CD4-positive, alpha-beta memory T cell (primary cell): ENCODE results near the gene ARHGAP12. TPM values are rescaled to one million over a fixed set of nuclear protein-coding genes. Genes with fewer than 3 reads are reported as not detected.

ENCODE experiments used
- CTCF ChIA-PET: fragments of 350-600 bp; sonication (Branson Sonifier 250); formaldehyde crosslinking; loops from one replicate; lab custom pipeline; 2021; ENCODE audit warnings: inconsistent platforms; ENCODE audit not compliant: partially characterized antibody; lab: Charles Lee
- POLR2A ChIA-PET: fragments of 350-600 bp; sonication (Branson Sonifier 250); formaldehyde crosslinking; loops from one replicate; lab custom pipeline; 2021; ENCODE audit not compliant: partially characterized antibody; lab: Charles Lee
- DNase-seq, 5 donors: peaks; one replicate each; pipeline versions ENCODE4 v3.0.0 to v3.0.0-alpha.2; 2020 to 2022; ENCODE audit warnings: mixed read lengths in 1 of 5
- H3K27ac ChIP-seq: one replicate; pipeline ENCODE4 v1.7.0; 2013; ENCODE audit warnings: low read depth, low read length
- H3K27me3 ChIP-seq: 2 replicates; pipeline ENCODE4 v1.7.0; 2013; ENCODE audit warnings: mild to moderate bottlenecking, low read length, moderate library complexity; ENCODE audit not compliant: insufficient read depth
- H3K36me3 ChIP-seq: 2 replicates; pipeline ENCODE4 v1.7.0; 2013; ENCODE audit warnings: mild to moderate bottlenecking, low read length, moderate library complexity; ENCODE audit not compliant: insufficient read depth
- H3K4me1 ChIP-seq: 2 replicates; pipeline ENCODE4 v1.7.0; 2013; ENCODE audit warnings: mild to moderate bottlenecking, low read length, moderate library complexity; ENCODE audit not compliant: insufficient read depth
- H3K4me3 ChIP-seq, 2 donors: one replicate each; pipeline ENCODE4 v1.7.0; 2013; ENCODE audit warnings: low read length in 2 of 2, mild to moderate bottlenecking in 1 of 2
- H3K9me3 ChIP-seq, 2 donors: one replicate each; pipeline ENCODE4 v1.7.0; 2013; ENCODE audit warnings: low read length in 2 of 2, control low read depth in 1 of 2; ENCODE audit not compliant: control insufficient read depth in 1 of 2
- H3K27ac Mint-ChIP-seq, 7 donors: one replicate each; pipeline ENCODE4 v1.8.0; 2020 to 2021; ENCODE audit warnings: mixed read lengths in 7 of 7, mild to moderate bottlenecking in 6 of 7, inconsistent platforms in 3 of 7, moderate library complexity in 3 of 7
- H3K27me3 Mint-ChIP-seq, 2 donors: one replicate each; pipeline ENCODE4 v1.8.0; 2020 to 2021; ENCODE audit warnings: mixed read lengths in 2 of 2
- H3K36me3 Mint-ChIP-seq, 2 donors: one replicate each; pipeline ENCODE4 v1.8.0; 2020 to 2021; ENCODE audit warnings: mixed read lengths in 2 of 2, inconsistent platforms in 1 of 2, mild to moderate bottlenecking in 1 of 2
- H3K4me1 Mint-ChIP-seq, 4 donors: one replicate each; pipeline ENCODE4 v1.8.0; 2020 to 2021; ENCODE audit warnings: mixed read lengths in 4 of 4, mild to moderate bottlenecking in 1 of 4
- H3K4me3 Mint-ChIP-seq, 8 donors: one replicate each; pipeline ENCODE4 v1.8.0; 2020 to 2021; ENCODE audit warnings: mixed read lengths in 8 of 8, mild to moderate bottlenecking in 7 of 8, moderate library complexity in 6 of 8, inconsistent platforms in 3 of 8
- H3K9me3 Mint-ChIP-seq, 8 donors: one replicate each; pipeline ENCODE4 v1.8.0; 2020 to 2021; ENCODE audit warnings: mixed read lengths in 8 of 8, mild to moderate bottlenecking in 5 of 8, inconsistent platforms in 3 of 8, moderate library complexity in 1 of 8
- intact Hi-C: fragments of 100-400 bp; cut with micrococcal nuclease; formaldehyde crosslinking; loops from one replicate; pipeline ENCODE4 v1.15.1; 2023
- polyA plus RNA-seq, 2 donors: library from polyadenylated mRNA; unstranded; fragments of 300-500 nt; fragmentation: Illumina TruSeq; gene quantifications; one replicate each; pipeline ENCODE4 v1.2.3, GENCODE V29; 2021
- total RNA-seq, 2 experiments: library from RNA; stranded (reverse); gene quantifications; one replicate each; pipeline ENCODE4 v1.2.3, GENCODE V29; 2021

ARHGAP12 gene
- total and polyA plus RNA-seq, 4 experiments from 2014 or later = 9.6 to 31.2 (median 21.5) TPM

GRCh38 chr10:31884386-31884785 lies 44.2 kb downstream of the ARHGAP12 start:
- intact Hi-C loops = no loop called here
- ChIA-PET CTCF (no interaction called here), POLR2A (no interaction called here)
- no peak overlapping the region for H3K27ac ChIP-seq
- Mint-ChIP-seq H3K9me3 (no peaks in the 10 kb centered on the region), H3K27ac (no peak overlapping the region), H3K36me3 (peaks cover 12% of the 10 kb centered on the region in 2 donors), H3K4me3 (no peak overlapping the region), H3K4me1 (peaks cover 16 to 31% (median 19%) of the 10 kb centered on the region in 4 donors), H3K27me3 (no peaks in the 10 kb centered on the region)
- no peak overlapping the region for H3K4me3 ChIP-seq
- no peaks in the 10 kb centered on the region for H3K4me1 ChIP-seq
- no peaks in the 10 kb centered on the region for H3K9me3 ChIP-seq
- no peaks in the 10 kb centered on the region for H3K36me3 ChIP-seq
- no peaks in the 10 kb centered on the region for H3K27me3 ChIP-seq
- DNase-seq = no peak

GRCh38 chr10:31883397-31883796 lies 45.2 kb downstream of the ARHGAP12 start:
- no peaks in the 10 kb centered on the region for H3K27me3 Mint-ChIP-seq
- H3K4me1 Mint-ChIP-seq = peaks cover 17 to 29% (median 19%) of the 10 kb centered on the region in 4 donors
- no peak overlapping the region for H3K27ac ChIP-seq
- H3K36me3 ChIP-seq = no peaks in the 10 kb centered on the region
- H3K9me3 Mint-ChIP-seq = no peaks in the 10 kb centered on the region
- H3K27ac Mint-ChIP-seq = no peak overlapping the region
- no peak for DNase-seq
- H3K4me3 ChIP-seq = no peak overlapping the region
- no peaks in the 10 kb centered on the region for H3K9me3 ChIP-seq
- H3K27me3 ChIP-seq = no peaks in the 10 kb centered on the region
- H3K4me3 Mint-ChIP-seq = no peak overlapping the region
- H3K36me3 Mint-ChIP-seq = peaks cover 8 to 11% of the 10 kb centered on the region in 2 donors
- POLR2A ChIA-PET = no interaction called here
- CTCF ChIA-PET = interaction anchor here (0.6 kb wide), 1 partner anchor 22 kb away, joined by 3 read pairs; no protein-coding TSS in a partner anchor
- intact Hi-C loops = no loop called here
- no peaks in the 10 kb centered on the region for H3K4me1 ChIP-seq

GRCh38 chr10:31878486-31878885 lies 50.1 kb downstream of the ARHGAP12 start:
- no peaks in the 10 kb centered on the region for H3K36me3 ChIP-seq
- Mint-ChIP-seq H3K27ac (no peak overlapping the region), H3K9me3 (no peaks in the 10 kb centered on the region), H3K4me3 (no peak overlapping the region), H3K4me1 (peaks cover 17 to 26% (median 22%) of the 10 kb centered on the region in 4 donors), H3K27me3 (no peaks in the 10 kb centered on the region), H3K36me3 (peaks cover 2 to 6% of the 10 kb centered on the region in 2 donors)
- H3K9me3 ChIP-seq = no peaks in the 10 kb centered on the region
- ChIA-PET POLR2A (no interaction called here), CTCF (no interaction called here)
- no peak overlapping the region for H3K4me3 ChIP-seq
- no peak overlapping the region for H3K27ac ChIP-seq
- peaks cover 6% of the 10 kb centered on the region for H3K4me1 ChIP-seq
- H3K27me3 ChIP-seq = no peaks in the 10 kb centered on the region
- no peak for DNase-seq
- intact Hi-C loops = no loop called here

GRCh38 chr10:31876652-31877352 lies 51.8 kb downstream of the ARHGAP12 start:
- Mint-ChIP-seq H3K27ac (peak overlapping the region in 4 of 7 donors; percentile 7 to 33 (median 16)), H3K4me3 (peak overlapping the region in 6 of 8 donors; percentile 4 to 60 (median 49)), H3K4me1 (peaks cover 15 to 28% (median 22%) of the 10 kb centered on the region in 4 donors), H3K9me3 (no peaks in the 10 kb centered on the region), H3K27me3 (no peaks in the 10 kb centered on the region), H3K36me3 (peaks cover 2 to 6% of the 10 kb centered on the region in 2 donors)
- DNase-seq = no peak
- CTCF ChIA-PET = no interaction called here
- POLR2A ChIA-PET = no interaction called here
- Histone ChIP-seq H3K27me3 (no peaks in the 10 kb centered on the region), H3K4me1 (peaks cover 6% of the 10 kb centered on the region), H3K9me3 (no peaks in the 10 kb centered on the region), H3K27ac (no peak overlapping the region), H3K4me3 (no peak overlapping the region), H3K36me3 (no peaks in the 10 kb centered on the region)
- intact Hi-C loops = no loop called here

- Mint-ChIP-seq H3K9me3 (no peaks in the 10 kb centered on the region), H3K27ac (no peak overlapping the region), H3K4me3 (no peak overlapping the region), H3K36me3 (peaks cover 2 to 6% of the 10 kb centered on the region in 2 donors), H3K27me3 (no peaks in the 10 kb centered on the region), H3K4me1 (peaks cover 14 to 28% (median 21%) of the 10 kb centered on the region in 4 donors)
- ChIA-PET CTCF (no interaction called here), POLR2A (interaction anchor here (0.7 kb wide), 1 partner anchor 516 kb away, joined by 3 read pairs; no protein-coding TSS in a partner anchor)
- DNase-seq = no peak
- intact Hi-C loops = no loop called here
- H3K27ac ChIP-seq = no peak overlapping the region
- H3K9me3 ChIP-seq = no peaks in the 10 kb centered on the region
- H3K4me3 ChIP-seq = no peak overlapping the region
- H3K27me3 ChIP-seq = no peaks in the 10 kb centered on the region
- no peaks in the 10 kb centered on the region for H3K36me3 ChIP-seq
- H3K4me1 ChIP-seq = peaks cover 6% of the 10 kb centered on the region
Observed at GRCh38 chr10:31875608-31876007, 53.0 kb downstream of the ARHGAP12 start.

GRCh38 chr10:31873724-31874123 lies 54.9 kb downstream of the ARHGAP12 start:
- H3K4me3 ChIP-seq = no peak overlapping the region
- no peak overlapping the region for H3K4me3 Mint-ChIP-seq
- no peak for DNase-seq
- H3K27me3 ChIP-seq = no peaks in the 10 kb centered on the region
- ChIA-PET CTCF (interaction anchor here (1.5 kb wide), 1 partner anchor 12 kb away, joined by 5 read pairs; no protein-coding TSS in a partner anchor), POLR2A (no interaction called here)
- H3K27ac Mint-ChIP-seq = no peak overlapping the region
- intact Hi-C loops = no loop called here
- H3K4me1 Mint-ChIP-seq = peaks cover 12 to 23% (median 19%) of the 10 kb centered on the region in 4 donors
- H3K27ac ChIP-seq = no peak overlapping the region
- no peaks in the 10 kb centered on the region for H3K9me3 Mint-ChIP-seq
- H3K9me3 ChIP-seq = no peaks in the 10 kb centered on the region
- no peaks in the 10 kb centered on the region for H3K27me3 Mint-ChIP-seq
- H3K4me1 ChIP-seq = peaks cover 6% of the 10 kb centered on the region
- no peaks in the 10 kb centered on the region for H3K36me3 ChIP-seq
- H3K36me3 Mint-ChIP-seq = peaks cover 2 to 6% of the 10 kb centered on the region in 2 donors

GRCh38 chr10:31871266-31872065 lies 57.2 kb downstream of the ARHGAP12 start:
- Mint-ChIP-seq H3K9me3 (no peaks in the 10 kb centered on the region), H3K27ac (no peak overlapping the region), H3K4me1 (peaks cover 3 to 17% (median 6%) of the 10 kb centered on the region in 4 donors), H3K36me3 (peaks cover 0 to 2% of the 10 kb centered on the region in 2 donors), H3K27me3 (no peaks in the 10 kb centered on the region), H3K4me3 (no peak overlapping the region)
- no peak for DNase-seq
- intact Hi-C loops = no loop called here
- POLR2A ChIA-PET = no interaction called here
- Histone ChIP-seq H3K9me3 (no peaks in the 10 kb centered on the region), H3K27me3 (no peaks in the 10 kb centered on the region), H3K36me3 (no peaks in the 10 kb centered on the region), H3K4me3 (no peak overlapping the region), H3K4me1 (peaks cover under 1% of the 10 kb centered on the region), H3K27ac (no peak overlapping the region)
- CTCF ChIA-PET = interaction anchor here (1.1 to 1.2 kb wide), 2 partner anchors 9 to 134 kb away, joined by 3 to 5 read pairs; no protein-coding TSS in a partner anchor
